Mononuclear cell (primary cell): Measurements from ENCODE around the gene HYPK. TPM values are rescaled to one million over a fixed set of nuclear protein-coding genes. Genes with fewer than 3 reads are reported as not detected.

Experiments
- H3K27me3 ChIP-seq: 2 replicates; pipeline ENCODE4 v1.6.0; 2011; ENCODE audit warnings: low read length, control low read depth; ENCODE audit not compliant: insufficient read depth
- H3K4me1 ChIP-seq: 2 replicates; pipeline ENCODE4 v1.5.1; 2011; ENCODE audit warnings: mild to moderate bottlenecking, low read length, control low read depth; ENCODE audit not compliant: insufficient read depth
- H3K4me3 ChIP-seq: 2 replicates; pipeline ENCODE4 v1.5.1; 2011; ENCODE audit warnings: mild to moderate bottlenecking, low read length, moderate library complexity
- H3K9me3 ChIP-seq: 2 replicates; pipeline ENCODE4 v1.5.1; 2011; ENCODE audit warnings: low read depth, mild to moderate bottlenecking, control low read depth, low read length
- total RNA-seq: library from RNA; depleted of rRNA; stranded (reverse); fragments of >200 nt; gene quantifications from one replicate; pipeline ENCODE4 v1.2.3, GENCODE V29; 2012

Gene HYPK, protein sequence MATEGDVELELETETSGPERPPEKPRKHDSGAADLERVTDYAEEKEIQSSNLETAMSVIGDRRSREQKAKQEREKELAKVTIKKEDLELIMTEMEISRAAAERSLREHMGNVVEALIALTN
- 6.5 TPM for total RNA-seq

DNA sequence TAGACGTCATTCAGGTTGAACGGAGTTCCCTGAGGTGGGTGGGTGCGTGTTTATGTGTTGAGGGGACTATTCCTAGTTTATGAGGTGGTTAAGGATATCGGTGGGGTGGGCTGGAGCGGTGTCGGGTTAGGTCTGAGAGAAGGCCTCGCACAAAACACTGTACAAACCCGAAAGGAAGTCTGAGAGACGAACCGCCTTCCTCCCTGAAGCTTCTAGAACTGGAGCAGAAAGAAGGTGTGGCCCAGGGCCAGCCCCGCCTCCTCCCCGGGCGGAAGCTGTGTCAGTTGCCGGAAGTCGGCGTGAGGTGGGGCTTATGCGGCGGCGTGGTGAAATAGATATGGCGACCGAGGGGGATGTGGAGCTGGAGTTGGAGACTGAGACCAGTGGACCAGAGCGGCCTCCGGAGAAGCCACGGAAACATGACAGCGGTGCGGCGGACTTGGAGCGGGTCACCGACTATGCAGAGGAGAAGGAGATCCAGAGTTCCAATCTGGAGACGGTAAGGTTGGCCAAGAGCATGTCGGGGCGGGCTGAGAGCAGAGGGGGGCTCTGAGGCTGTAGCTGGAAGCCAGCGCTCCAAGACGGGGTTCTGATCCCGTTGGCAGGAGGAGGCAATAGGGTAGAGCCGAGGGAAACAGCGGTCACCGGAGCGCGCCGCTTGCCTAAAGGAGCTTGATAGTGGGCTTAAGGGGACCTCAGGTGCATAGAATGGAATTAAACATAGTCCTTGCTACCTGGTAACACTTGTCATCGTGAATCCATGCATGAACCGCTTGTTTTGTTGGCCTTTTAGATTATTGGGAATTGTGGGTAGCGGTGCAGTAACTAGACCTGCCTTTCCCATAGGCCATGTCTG, at the start of gene HYPK:
Gene HYPK (plus strand): TSS at position 314 of the 856 bp plus-strand sequence. CDS start 24 bp downstream, at position 338.
- no peaks in the 10 kb centered on the region for H3K27me3 ChIP-seq
- H3K9me3 ChIP-seq, result no peaks in the 10 kb centered on the region
- H3K4me3 ChIP-seq, result peak within 1 kb of the TSS; percentile 77
- H3K4me1 ChIP-seq, result peaks cover 37% of the 10 kb centered on the region

DNA sequence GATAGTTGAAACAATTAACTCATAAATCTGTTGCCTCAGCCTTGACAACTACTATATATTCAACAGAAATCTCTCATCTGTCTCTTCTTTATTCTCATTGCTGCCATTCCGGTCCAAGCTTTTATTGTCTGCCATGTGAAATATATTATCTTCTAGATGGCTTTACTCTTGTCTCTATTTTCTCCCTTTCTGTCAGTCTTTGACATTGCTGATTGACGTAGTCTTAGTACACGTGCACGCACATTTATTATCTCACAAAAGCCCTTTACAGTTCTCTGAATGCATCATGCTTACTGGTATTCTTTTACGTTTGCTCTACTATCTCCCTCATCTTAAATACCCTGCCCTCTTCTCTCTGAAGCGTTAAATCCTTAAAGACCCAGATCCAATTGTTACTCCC, 48.5 kb upstream of the HYPK start:
- Histone ChIP-seq H3K27me3 (no peaks in the 10 kb centered on the region), H3K4me1 (peaks cover 54% of the 10 kb centered on the region), H3K4me3 (no peak overlapping the region), H3K9me3 (no peaks in the 10 kb centered on the region)

DNA sequence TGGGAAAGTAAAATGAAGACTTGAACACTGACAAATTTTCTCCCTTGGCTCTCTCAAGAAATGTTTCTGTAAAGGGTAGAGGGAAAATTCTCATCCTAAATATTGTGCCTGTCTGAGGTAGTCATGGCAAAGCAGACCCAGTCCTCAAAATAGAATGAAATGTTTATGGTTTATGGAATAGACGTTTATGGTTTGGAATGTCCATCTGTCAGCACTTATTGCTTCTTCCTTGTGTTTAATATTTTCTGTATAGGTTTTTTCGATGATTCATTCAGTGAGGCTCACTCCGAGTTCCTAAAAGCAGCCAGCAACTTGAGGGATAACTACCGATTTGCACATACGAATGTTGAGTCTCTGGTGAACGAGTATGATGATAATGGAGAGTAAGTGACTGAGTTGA, 37.6 kb upstream of the HYPK start:
- Histone ChIP-seq H3K27me3 (no peaks in the 10 kb centered on the region), H3K4me1 (no peaks in the 10 kb centered on the region), H3K9me3 (no peaks in the 10 kb centered on the region), H3K4me3 (no peak overlapping the region)

DNA sequence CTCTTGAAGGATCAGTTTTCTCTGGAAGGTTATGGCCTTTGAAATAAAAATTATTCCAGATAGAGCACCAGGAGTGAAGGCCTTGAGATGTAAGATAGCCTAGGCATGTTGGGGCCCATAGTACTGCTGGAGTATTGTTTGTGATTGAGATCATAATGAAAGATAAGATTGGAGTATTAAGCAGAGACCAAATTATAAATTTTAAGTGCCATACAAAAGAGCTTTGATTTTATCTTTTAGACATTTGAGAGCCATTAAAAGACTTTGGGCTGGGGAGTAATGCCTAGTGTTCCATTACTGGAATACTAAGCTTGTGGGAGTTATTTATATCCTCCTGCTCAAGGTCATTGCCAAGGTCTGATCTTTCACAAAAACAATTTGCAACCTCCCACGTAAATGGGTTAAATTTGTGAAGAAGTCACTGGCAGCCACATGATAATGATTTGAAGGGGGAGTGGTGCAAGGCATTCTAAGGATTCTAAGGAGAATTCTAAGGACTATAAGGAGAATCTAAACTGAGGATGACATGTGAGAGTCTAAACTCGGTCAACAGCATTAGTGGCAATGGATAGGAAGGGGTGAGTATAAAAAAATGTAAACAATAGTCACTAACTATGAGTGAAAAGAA, 36.5 kb upstream of the HYPK start:
- H3K4me3 ChIP-seq, result no peak overlapping the region
- no peaks in the 10 kb centered on the region for H3K9me3 ChIP-seq
- H3K27me3 ChIP-seq, result no peaks in the 10 kb centered on the region
- H3K4me1 ChIP-seq, result no peaks in the 10 kb centered on the region

DNA sequence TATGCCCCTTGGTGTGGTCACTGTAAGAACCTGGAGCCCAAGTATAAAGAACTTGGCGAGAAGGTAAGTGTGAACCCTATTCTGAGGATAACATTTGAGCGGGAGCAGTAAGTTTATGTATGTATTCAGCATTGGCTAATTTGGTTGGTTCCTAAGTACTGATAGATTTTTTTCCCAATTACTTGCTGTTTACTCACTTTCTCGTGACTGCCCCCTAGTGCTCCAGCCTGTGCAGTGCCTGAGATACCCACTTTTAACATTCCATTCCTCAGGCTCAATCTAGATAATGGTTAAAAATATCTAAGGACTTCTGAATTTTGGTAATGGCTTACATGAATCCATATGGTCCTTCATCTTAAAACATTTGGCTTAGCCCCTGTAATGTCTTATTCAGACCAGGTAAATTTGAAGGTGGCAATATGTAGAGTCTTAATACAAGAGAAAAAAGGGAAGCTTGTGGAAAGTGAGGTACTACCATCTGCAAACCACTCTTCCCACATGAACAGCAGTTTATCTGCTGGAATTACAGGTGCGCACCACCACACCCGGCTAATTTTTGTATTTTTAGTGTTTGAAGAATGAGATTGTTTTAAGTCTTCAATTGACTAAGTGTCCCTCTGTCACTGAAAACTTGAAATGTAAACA, 30.7 kb upstream of the HYPK start:
- Histone ChIP-seq H3K27me3 (no peaks in the 10 kb centered on the region), H3K4me3 (no peak overlapping the region), H3K9me3 (no peaks in the 10 kb centered on the region), H3K4me1 (peaks cover 6% of the 10 kb centered on the region)

DNA sequence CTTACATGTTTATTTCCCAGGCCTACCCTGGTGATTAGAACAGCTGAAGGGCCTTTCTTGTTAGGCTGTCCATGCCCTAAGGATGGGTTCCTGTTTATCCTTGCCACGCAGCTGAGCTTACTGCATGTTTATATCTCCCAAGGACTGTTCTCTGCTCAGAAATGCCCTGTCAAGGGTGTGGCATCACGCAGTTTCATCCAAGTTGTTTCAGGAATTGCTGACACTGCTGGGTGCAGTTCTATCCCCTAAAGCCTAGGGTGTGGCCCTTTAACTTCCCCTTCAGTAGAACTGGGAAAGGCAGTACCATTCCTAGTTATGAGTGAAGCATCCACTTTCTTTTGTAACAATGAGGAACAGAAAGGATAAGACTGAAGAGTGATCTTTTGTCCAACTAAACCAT, 28.6 kb upstream of the HYPK start:
- H3K9me3 ChIP-seq, result no peaks in the 10 kb centered on the region
- no peaks in the 10 kb centered on the region for H3K27me3 ChIP-seq
- H3K4me3 ChIP-seq, result no peak overlapping the region
- H3K4me1 ChIP-seq, result peaks cover 21% of the 10 kb centered on the region

DNA sequence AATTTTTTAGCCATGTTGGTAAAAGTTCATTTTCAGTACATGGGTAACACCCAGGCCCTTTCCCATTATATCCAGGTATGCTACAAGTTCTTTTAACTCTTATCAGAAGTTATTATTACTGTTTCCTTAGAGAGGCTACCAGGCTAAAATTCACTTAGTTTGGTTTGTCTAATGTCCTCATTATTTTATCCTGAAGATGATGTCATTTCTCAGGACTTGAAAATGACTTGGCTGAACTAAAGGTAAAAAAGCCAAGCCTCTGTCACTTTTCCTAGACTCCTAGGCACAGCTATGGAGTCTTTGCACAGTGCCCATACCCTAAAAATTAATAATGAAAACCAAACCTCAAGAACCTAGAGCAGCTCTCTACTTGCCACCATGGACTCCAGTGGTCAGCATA, 27.8 kb upstream of the HYPK start:
- Histone ChIP-seq H3K27me3 (no peaks in the 10 kb centered on the region), H3K4me1 (peaks cover 24% of the 10 kb centered on the region), H3K9me3 (no peaks in the 10 kb centered on the region)

DNA sequence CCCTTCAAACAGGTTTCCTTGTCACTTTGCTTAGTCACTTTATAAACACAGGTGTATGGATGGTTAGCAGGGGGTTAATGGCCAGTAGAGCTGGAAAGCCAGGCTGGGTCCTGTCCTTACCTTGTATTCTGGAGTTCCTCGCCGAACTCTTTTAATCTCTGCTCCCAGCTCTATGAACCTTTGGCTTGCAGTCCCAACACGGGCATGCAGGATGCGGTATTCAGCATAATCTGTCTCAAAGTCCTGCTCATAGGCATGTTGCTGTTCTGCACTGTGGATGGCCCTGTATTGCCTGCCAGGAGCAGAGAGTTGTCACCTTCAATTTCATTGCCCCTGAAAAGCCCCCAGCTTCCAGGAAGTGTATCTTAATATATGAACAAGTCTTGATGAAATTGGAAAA, 26.3 kb upstream of the HYPK start:
- no peaks in the 10 kb centered on the region for H3K9me3 ChIP-seq
- no peak overlapping the region for H3K4me3 ChIP-seq
- H3K4me1 ChIP-seq, result peaks cover 31% of the 10 kb centered on the region
- H3K27me3 ChIP-seq, result no peaks in the 10 kb centered on the region

More for the DNA sequence above, 27.8 kb upstream of the HYPK start:
- no peak overlapping the region for H3K4me3 ChIP-seq

DNA sequence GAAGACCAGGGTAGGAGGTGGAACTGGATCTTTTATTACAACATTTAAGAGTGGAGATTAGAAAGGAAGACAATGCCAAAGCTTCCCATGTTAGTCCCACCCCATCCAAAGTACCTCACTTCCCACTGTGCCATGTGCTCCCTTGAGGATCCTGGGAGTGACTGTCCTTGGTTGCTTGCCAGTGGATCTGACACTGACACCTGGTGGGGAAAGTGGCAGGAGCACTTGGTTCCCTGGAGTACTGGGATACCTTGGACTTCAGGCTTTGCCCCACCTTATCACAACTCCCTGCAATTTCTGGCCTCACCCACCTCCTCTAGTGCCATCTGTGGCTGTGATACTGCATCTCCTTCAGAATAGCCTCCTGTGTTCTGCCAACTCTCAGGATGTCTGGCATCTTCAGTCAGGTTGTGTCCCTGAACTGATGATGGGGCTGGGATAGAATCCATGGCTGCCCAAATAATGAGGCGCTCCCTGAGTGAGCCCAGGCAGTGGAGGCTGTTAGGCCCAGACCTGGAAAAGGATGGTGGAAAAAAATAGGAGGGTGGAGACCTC, 24.9 kb upstream of the HYPK start:
- Histone ChIP-seq H3K27me3 (no peaks in the 10 kb centered on the region), H3K4me1 (peaks cover 31% of the 10 kb centered on the region), H3K4me3 (no peak overlapping the region), H3K9me3 (no peaks in the 10 kb centered on the region)

DNA sequence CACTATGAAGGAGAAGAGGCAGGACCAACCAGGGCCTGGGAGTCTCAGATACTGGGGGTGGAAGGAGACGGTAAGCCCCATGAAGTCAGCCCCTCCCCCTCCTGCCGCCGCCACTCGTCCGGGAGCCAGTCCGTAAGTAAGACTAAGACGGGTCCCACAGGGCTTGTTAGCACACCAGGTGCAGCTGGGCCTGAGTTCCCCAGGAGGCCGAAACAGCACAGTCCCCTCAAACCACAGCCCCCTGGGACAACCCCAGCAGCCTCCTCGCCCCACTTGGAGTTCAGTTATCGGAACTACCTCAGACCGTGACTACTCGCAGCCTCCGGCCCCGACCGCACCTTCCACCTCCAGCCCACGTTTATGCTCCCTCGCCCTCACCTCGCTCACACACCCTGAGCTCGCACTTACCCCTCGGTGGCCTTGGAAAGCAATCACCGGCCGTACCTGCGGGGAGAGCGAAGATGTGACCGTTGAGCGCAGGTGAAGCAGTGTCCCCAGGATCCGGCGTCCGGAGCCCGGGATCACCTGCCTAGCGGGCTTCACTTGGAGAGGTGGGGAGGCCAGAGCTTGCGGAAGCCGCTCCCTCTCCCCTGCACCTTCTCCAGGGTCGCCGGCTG, 24.2 kb upstream of the HYPK start:
- no peaks in the 10 kb centered on the region for H3K27me3 ChIP-seq
- H3K4me3 ChIP-seq, result peak overlapping the region; percentile 85
- H3K4me1 ChIP-seq, result peaks cover 31% of the 10 kb centered on the region
- no peaks in the 10 kb centered on the region for H3K9me3 ChIP-seq

DNA sequence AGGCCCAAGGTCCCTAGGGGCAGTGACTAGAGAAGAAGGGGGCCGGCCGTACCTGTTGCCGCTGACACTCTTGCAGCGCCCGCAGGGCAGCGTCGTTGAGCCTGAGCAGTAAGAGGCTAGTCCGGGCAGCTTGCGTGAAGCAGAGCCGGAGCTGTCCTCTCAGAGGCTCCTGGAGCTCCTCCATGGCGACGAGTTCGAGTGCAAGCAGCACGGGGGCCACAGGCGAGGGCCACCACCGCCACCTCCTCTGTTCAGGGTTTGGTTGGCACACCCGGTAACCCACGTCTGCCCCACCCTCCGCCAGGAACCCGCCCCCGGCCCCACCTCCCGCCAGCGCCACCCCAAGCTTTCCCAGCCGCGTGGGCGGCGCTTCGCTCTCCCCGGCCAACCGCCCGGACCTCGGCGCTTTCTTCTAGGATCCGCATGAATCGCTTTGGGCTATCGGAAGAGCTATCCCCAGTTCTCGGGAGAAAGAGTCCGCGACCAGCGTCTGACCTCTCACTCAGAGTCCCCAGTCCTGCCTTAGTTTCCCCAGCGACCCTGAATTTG, 23.6 kb upstream of the HYPK start, which contains the start of gene ELL3:
Gene ELL3 (minus strand): TSS at position 249 of the 549 bp plus-strand sequence. CDS start 65 bp downstream, at position 184.
- no peaks in the 10 kb centered on the region for H3K9me3 ChIP-seq
- H3K27me3 ChIP-seq, result no peaks in the 10 kb centered on the region
- H3K4me3 ChIP-seq, result peak within 1 kb of the TSS; percentile 85
- peaks cover 27% of the 10 kb centered on the region for H3K4me1 ChIP-seq

DNA sequence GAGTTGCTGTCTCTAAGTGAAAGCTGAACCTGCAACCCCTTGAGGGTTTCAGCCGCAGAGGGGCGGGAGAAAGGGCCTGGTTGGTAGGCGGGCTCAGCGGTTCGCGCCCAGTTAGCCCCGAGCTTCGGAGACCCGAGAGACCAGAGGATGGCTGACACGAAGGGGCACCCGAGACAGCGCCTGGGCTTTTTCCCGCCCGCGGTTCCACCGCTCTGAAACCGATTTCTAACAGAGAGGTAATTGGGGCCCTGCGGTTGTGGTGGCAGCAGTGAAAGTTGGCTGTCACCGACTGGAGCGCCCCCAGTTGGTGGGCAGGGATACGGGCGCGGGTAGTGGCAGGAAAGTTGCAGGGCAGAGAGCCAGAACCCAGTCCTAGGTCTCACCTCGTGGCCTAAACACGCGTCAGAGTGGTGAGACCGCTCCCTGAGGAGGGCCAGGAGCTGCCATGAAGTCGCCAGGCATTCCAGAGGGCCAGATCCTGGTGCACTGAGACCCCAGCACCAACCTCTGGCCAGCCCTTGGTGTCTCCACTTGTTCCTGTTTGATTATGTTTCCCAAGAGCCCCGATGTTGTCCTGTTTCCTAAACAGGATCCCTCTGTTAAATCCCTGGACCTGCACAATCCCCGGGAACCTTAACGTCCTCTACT, 23.0 kb upstream of the HYPK start:
- Histone ChIP-seq H3K4me1 (peaks cover 25% of the 10 kb centered on the region), H3K4me3 (peak overlapping the region; percentile 85), H3K27me3 (no peaks in the 10 kb centered on the region), H3K9me3 (no peaks in the 10 kb centered on the region)

DNA sequence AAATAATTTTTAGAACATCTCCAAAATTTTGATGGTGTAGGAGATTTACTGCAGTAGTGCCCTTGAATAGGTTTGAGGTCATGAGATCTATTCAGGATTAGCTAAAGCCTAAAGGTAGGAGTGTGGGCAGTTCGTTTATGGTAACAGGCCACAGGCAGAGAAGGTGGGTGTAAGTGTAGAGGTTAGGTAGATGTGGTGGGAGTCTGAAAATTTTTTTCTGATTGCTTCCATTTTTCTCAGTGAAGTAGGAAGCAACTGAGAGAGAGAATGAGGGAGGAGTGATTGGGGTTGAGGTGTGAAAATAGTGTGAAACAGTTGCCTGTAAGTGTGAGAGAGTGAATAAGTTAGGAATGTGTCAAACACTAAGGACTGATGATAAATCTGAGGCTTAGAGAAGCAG, 21.4 kb upstream of the HYPK start:
- no peaks in the 10 kb centered on the region for H3K9me3 ChIP-seq
- no peaks in the 10 kb centered on the region for H3K27me3 ChIP-seq
- no peak overlapping the region for H3K4me3 ChIP-seq
- peaks cover 25% of the 10 kb centered on the region for H3K4me1 ChIP-seq

DNA sequence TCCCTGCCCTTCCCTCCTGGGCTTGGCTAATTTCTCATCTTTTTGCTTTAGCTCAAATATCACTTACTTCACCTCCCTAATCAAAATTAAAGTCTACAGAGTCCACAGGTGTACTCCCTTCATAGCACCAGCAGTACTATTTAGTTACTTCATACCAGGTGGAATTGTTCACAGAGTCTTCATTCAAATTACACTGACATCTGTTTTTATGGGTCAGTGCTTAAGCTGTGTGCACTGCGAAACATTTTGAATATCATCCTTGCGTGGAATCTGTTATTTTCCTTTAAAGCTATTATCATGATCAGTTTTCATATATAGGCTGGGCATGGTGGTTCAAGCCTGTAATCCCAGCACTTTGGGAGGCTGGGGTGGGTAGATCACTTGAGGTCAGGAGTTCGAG, 11.0 kb upstream of the HYPK start:
- Histone ChIP-seq H3K27me3 (no peaks in the 10 kb centered on the region), H3K4me3 (no peak overlapping the region), H3K9me3 (no peaks in the 10 kb centered on the region), H3K4me1 (peaks cover 21% of the 10 kb centered on the region)
